GM11168 (cell line): Measurements from ENCODE around the gene ITGB1.
"Not testable (repeated sequence)": the region's sequence is repeated elsewhere in the genome, so short reads cannot be mapped to it uniquely, and the experiment has no call there.

Source experiments
- in situ Hi-C: fragments of 300-500 bp; cut with MboI; formaldehyde crosslinking; loops from one replicate; pipeline ENCODE4 v1.12.0; 2022; ENCODE audit warnings: low sequenced_read_pairs; ENCODE audit not compliant: unreplicated experiment

ITGB1 gene

GRCh38 chr10:32958085-32959005, at the start of gene ITGB1:
Gene ITGB1 (minus strand): TSS chr10:32958230. CDS start chr10:32935558, 22,672 bp downstream.
- in situ Hi-C loops, result loop anchor here (25.0 kb wide), 1 partner anchor 596 kb away; no protein-coding TSS in a partner anchor

- in situ Hi-C loops, result no loop called here
Measured at GRCh38 chr10:33006342-33006887, 48.4 kb upstream of the ITGB1 start.

GRCh38 chr10:33005322-33006301, 47.6 kb upstream of the ITGB1 start:
- in situ Hi-C loops, result no loop called here

- in situ Hi-C loops, result no loop called here
Measured at GRCh38 chr10:33001908-33002492, 44.0 kb upstream of the ITGB1 start.

GRCh38 chr10:32998060-32998581, 40.1 kb upstream of the ITGB1 start:
- in situ Hi-C loops, result not testable (repeated sequence)

- in situ Hi-C loops, result no loop called here
Measured at GRCh38 chr10:32995751-32996150, 37.7 kb upstream of the ITGB1 start.

GRCh38 chr10:32995066-32995622, 37.1 kb upstream of the ITGB1 start:
- in situ Hi-C loops, result no loop called here

- in situ Hi-C loops, result not testable (repeated sequence)
Measured at GRCh38 chr10:32994632-32995031, 36.6 kb upstream of the ITGB1 start.

- in situ Hi-C loops, result not testable (repeated sequence)
Measured at GRCh38 chr10:32992310-32992709, 34.3 kb upstream of the ITGB1 start.

- in situ Hi-C loops, result no loop called here
Measured at GRCh38 chr10:32990811-32991210, 32.8 kb upstream of the ITGB1 start.

GRCh38 chr10:32988604-32989003, 30.6 kb upstream of the ITGB1 start:
- in situ Hi-C loops, result no loop called here

GRCh38 chr10:32987172-32987571, 29.1 kb upstream of the ITGB1 start:
- in situ Hi-C loops, result no loop called here

- in situ Hi-C loops, result no loop called here
Measured at GRCh38 chr10:32985775-32986350, 27.8 kb upstream of the ITGB1 start.

- in situ Hi-C loops, result no loop called here
Measured at GRCh38 chr10:32985341-32985764, 27.3 kb upstream of the ITGB1 start.

- in situ Hi-C loops, result no loop called here
Measured at GRCh38 chr10:32984003-32984600, 26.1 kb upstream of the ITGB1 start.

- in situ Hi-C loops, result no loop called here
Measured at GRCh38 chr10:32982911-32983909, 25.2 kb upstream of the ITGB1 start.

GRCh38 chr10:32982293-32982709, 24.3 kb upstream of the ITGB1 start:
- in situ Hi-C loops, result no loop called here

- in situ Hi-C loops, result no loop called here
Measured at GRCh38 chr10:32981760-32982159, 23.7 kb upstream of the ITGB1 start.
